WTC11 (cell line): Measurements from ENCODE around the gene TAS2R13. TPM values are rescaled to one million over a fixed set of nuclear protein-coding genes. Genes with fewer than 3 reads are reported as not detected.

Source experiments
- ATAC-seq: fragments of 200-7000 bp; cut with Tn5 transposase; 2 replicates; pipeline ENCODE4 v1.10.0; 2021; ENCODE audit warnings: mild to moderate bottlenecking, moderate library complexity
- CTCF ChIA-PET: fragments of 300-600 bp; sonication (Branson Sonifier 250); formaldehyde crosslinking; loops from one replicate; lab custom pipeline; 2021; ENCODE audit warnings: antibody characterized with exemption; lab: Charles Lee
- POLR2A ChIA-PET: fragments of 350-600 bp; sonication (Branson Sonifier 250); formaldehyde crosslinking; loops from one replicate; lab custom pipeline; 2021; ENCODE audit warnings: antibody characterized with exemption; lab: Charles Lee
- DNase-seq: peaks from one replicate; pipeline ENCODE4 v3.0.0; 2021; ENCODE audit warnings: low spot score
- H3K27ac Mint-ChIP-seq: 2 replicates; pipeline ENCODE4 v1.8.0; 2021; ENCODE audit warnings: mixed read lengths
- H3K27me3 Mint-ChIP-seq: 2 replicates; pipeline ENCODE4 v1.8.0; 2021; ENCODE audit warnings: low read depth, mild to moderate bottlenecking, moderate library complexity, mixed read lengths
- H3K36me3 Mint-ChIP-seq: 2 replicates; pipeline ENCODE4 v1.8.0; 2021; ENCODE audit warnings: mixed read lengths
- H3K4me1 Mint-ChIP-seq: 2 replicates; pipeline ENCODE4 v1.8.0; 2022; ENCODE audit warnings: mixed read lengths
- H3K4me3 Mint-ChIP-seq: 2 replicates; pipeline ENCODE4 v1.8.0; 2021; ENCODE audit warnings: mild to moderate bottlenecking, moderate library complexity, mixed read lengths
- H3K9me3 Mint-ChIP-seq: 2 replicates; pipeline ENCODE4 v1.8.0; 2021; ENCODE audit warnings: mixed read lengths
- CTCF ChIP-seq: fragments of 200-600 bp; IDR thresholded peaks from 2 replicates; pipeline ENCODE4 v1.8.0; 2022; ENCODE audit warnings: antibody characterized with exemption
- ERG ChIP-seq: fragments of 250-450 bp; sonication (Bioruptor Pico); IDR thresholded peaks from 2 replicates; pipeline ENCODE4 v1.8.0; 2021; ENCODE audit warnings: mild to moderate bottlenecking
- ETV6 ChIP-seq: sonication (generic); formaldehyde crosslinking; IDR thresholded peaks from 2 replicates; pipeline ENCODE4 v1.8.1; 2022; ENCODE audit warnings: mild to moderate bottlenecking, missing genetic modification reagents
- GTF2I ChIP-seq: fragments of 250-450 bp; sonication (Bioruptor Pico); conservative IDR thresholded peaks from 2 replicates; pipeline ENCODE4 v1.4.0; 2021; ENCODE audit warnings: mild to moderate bottlenecking
- HMGA2 ChIP-seq: fragments of 250-450 bp; sonication (Bioruptor Pico); IDR thresholded peaks from 2 replicates; pipeline ENCODE4 v1.4.0; 2021; ENCODE audit warnings: mild to moderate bottlenecking, moderate library complexity
- IRF2 ChIP-seq: sonication (generic); formaldehyde crosslinking; IDR thresholded peaks from 2 replicates; pipeline ENCODE4 v1.8.0; 2022; ENCODE audit warnings: low read depth, missing genetic modification reagents, borderline replicate concordance
- MAX ChIP-seq: sonication (generic); formaldehyde crosslinking; IDR thresholded peaks from 2 replicates; pipeline ENCODE4 v1.8.0; 2022; ENCODE audit warnings: mild to moderate bottlenecking, missing genetic modification reagents
- MYBL2 ChIP-seq: sonication (generic); formaldehyde crosslinking; IDR thresholded peaks from 2 replicates; pipeline ENCODE4 v1.8.1; 2023; ENCODE audit warnings: mild to moderate bottlenecking, moderate library complexity, missing genetic modification reagents
- RORB ChIP-seq: fragments of 250-450 bp; sonication (Bioruptor Pico); IDR thresholded peaks from 2 replicates; pipeline ENCODE4 v1.9.0; 2021; ENCODE audit warnings: mild to moderate bottlenecking
- SMAD4 ChIP-seq: sonication (generic); formaldehyde crosslinking; IDR thresholded peaks from 2 replicates; pipeline ENCODE4 v1.8.0; 2022; ENCODE audit warnings: mild to moderate bottlenecking, missing genetic modification reagents
- TEAD1 ChIP-seq: sonication (generic); formaldehyde crosslinking; IDR thresholded peaks from 2 replicates; pipeline ENCODE4 v1.8.0; 2022; ENCODE audit warnings: mild to moderate bottlenecking, missing genetic modification reagents
- ZBTB21 ChIP-seq: sonication (generic); formaldehyde crosslinking; IDR thresholded peaks from 2 replicates; pipeline ENCODE4 v1.8.1; 2023; ENCODE audit warnings: mild to moderate bottlenecking, missing genetic modification reagents, borderline replicate concordance
- ZNF532 ChIP-seq: fragments of 250-450 bp; sonication (Bioruptor Pico); IDR thresholded peaks from 2 replicates; pipeline ENCODE4 v1.9.0; 2021; ENCODE audit warnings: mild to moderate bottlenecking, borderline replicate concordance
- ZSCAN18 ChIP-seq: fragments of 250-450 bp; sonication (Bioruptor Pico); IDR thresholded peaks from 2 replicates; pipeline ENCODE4 v2.1.2; 2022; ENCODE audit warnings: mild to moderate bottlenecking, moderate library complexity
- total RNA-seq: library from RNA; stranded (reverse); gene quantifications from 3 replicates; pipeline ENCODE4 v1.2.3, GENCODE V29; 2021
- TF ChIP-seq, protein P1 (sequence below): sonication (generic); formaldehyde crosslinking; IDR thresholded peaks from 2 replicates; pipeline ENCODE4 v1.8.0; 2023; ENCODE audit warnings: mild to moderate bottlenecking, missing genetic modification reagents
- TF ChIP-seq, protein P2 (sequence below): sonication (generic); formaldehyde crosslinking; IDR thresholded peaks from 2 replicates; pipeline ENCODE4 v1.8.1; 2023; ENCODE audit warnings: mild to moderate bottlenecking, moderate library complexity, missing genetic modification reagents
- TF ChIP-seq, protein P3 (sequence below): sonication (generic); formaldehyde crosslinking; IDR thresholded peaks from 2 replicates; pipeline ENCODE4 v1.8.1; 2022; ENCODE audit warnings: low read depth, missing genetic modification reagents, borderline replicate concordance

Gene TAS2R13
- total RNA-seq, 1 experiment from 2014 or later = 0.37 TPM

GRCh38 chr12:10873378-10873777 lies 36.0 kb downstream of the TAS2R13 start:
- DNase-seq = no peak
- Mint-ChIP-seq H3K9me3 (0 out of 2 replicates have a peak, but pooled peaks cover 5% of the 10 kb centered on the region), H3K4me3 (no peak overlapping the region), H3K36me3 (0 out of 2 replicates have a peak, but pooled peaks cover 5% of the 10 kb centered on the region), H3K4me1 (no peaks in the 10 kb centered on the region), H3K27me3 (no peaks in the 10 kb centered on the region), H3K27ac (no peak overlapping the region)
- TF ChIP-seq ZSCAN18 (CRISPR knock-in tag) = no peak
- TF ChIP-seq HMGA2 (CRISPR knock-in tag) = no peak
- no peak for TF ChIP-seq GTF2I (CRISPR knock-in tag)
- no peak for TF ChIP-seq MYBL2 (CRISPR knock-in tag)
- TF ChIP-seq RORB (CRISPR knock-in tag) = no peak
- no peak for TF ChIP-seq ZNF532 (CRISPR knock-in tag)
- TF ChIP-seq, protein P1, sequence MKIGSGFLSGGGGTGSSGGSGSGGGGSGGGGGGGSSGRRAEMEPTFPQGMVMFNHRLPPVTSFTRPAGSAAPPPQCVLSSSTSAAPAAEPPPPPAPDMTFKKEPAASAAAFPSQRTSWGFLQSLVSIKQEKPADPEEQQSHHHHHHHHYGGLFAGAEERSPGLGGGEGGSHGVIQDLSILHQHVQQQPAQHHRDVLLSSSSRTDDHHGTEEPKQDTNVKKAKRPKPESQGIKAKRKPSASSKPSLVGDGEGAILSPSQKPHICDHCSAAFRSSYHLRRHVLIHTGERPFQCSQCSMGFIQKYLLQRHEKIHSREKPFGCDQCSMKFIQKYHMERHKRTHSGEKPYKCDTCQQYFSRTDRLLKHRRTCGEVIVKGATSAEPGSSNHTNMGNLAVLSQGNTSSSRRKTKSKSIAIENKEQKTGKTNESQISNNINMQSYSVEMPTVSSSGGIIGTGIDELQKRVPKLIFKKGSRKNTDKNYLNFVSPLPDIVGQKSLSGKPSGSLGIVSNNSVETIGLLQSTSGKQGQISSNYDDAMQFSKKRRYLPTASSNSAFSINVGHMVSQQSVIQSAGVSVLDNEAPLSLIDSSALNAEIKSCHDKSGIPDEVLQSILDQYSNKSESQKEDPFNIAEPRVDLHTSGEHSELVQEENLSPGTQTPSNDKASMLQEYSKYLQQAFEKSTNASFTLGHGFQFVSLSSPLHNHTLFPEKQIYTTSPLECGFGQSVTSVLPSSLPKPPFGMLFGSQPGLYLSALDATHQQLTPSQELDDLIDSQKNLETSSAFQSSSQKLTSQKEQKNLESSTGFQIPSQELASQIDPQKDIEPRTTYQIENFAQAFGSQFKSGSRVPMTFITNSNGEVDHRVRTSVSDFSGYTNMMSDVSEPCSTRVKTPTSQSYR = no peak
- no peak for TF ChIP-seq ZBTB21
- no peak for TF ChIP-seq ETV6 (CRISPR knock-in tag)
- TF ChIP-seq CTCF = no peak
- no peak for TF ChIP-seq SMAD4 (CRISPR knock-in tag)
- TF ChIP-seq, protein P2, sequence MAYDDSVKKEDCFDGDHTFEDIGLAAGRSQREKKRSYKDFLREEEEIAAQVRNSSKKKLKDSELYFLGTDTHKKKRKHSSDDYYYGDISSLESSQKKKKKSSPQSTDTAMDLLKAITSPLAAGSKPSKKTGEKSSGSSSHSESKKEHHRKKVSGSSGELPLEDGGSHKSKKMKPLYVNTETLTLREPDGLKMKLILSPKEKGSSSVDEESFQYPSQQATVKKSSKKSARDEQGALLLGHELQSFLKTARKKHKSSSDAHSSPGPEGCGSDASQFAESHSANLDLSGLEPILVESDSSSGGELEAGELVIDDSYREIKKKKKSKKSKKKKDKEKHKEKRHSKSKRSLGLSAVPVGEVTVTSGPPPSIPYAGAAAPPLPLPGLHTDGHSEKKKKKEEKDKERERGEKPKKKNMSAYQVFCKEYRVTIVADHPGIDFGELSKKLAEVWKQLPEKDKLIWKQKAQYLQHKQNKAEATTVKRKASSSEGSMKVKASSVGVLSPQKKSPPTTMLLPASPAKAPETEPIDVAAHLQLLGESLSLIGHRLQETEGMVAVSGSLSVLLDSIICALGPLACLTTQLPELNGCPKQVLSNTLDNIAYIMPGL (CRISPR knock-in tag) = no peak
- no peak for TF ChIP-seq ERG (CRISPR knock-in tag)
- TF ChIP-seq TEAD1 (CRISPR knock-in tag) = no peak
- TF ChIP-seq MAX = no peak
- TF ChIP-seq, protein P3, sequence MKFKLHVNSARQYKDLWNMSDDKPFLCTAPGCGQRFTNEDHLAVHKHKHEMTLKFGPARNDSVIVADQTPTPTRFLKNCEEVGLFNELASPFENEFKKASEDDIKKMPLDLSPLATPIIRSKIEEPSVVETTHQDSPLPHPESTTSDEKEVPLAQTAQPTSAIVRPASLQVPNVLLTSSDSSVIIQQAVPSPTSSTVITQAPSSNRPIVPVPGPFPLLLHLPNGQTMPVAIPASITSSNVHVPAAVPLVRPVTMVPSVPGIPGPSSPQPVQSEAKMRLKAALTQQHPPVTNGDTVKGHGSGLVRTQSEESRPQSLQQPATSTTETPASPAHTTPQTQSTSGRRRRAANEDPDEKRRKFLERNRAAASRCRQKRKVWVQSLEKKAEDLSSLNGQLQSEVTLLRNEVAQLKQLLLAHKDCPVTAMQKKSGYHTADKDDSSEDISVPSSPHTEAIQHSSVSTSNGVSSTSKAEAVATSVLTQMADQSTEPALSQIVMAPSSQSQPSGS (CRISPR knock-in tag) = no peak
- TF ChIP-seq IRF2 (CRISPR knock-in tag) = no peak
- ChIA-PET CTCF (interaction anchor here (1.1 to 1.3 kb wide), 2 partner anchors 60 to 326 kb away, joined by 3 to 5 read pairs; no protein-coding TSS in a partner anchor), POLR2A (no interaction called here)
- no peak for ATAC-seq
